EH (cell line): ENCODE measurements around the gene AKAP14.
"Not testable (repeated sequence)": the region's sequence is repeated elsewhere in the genome, so short reads cannot be mapped to it uniquely, and the experiment has no call there.

Experiments used
- DNase-seq: peaks from one replicate; pipeline ENCODE4 v3.0.0-alpha.2; 2015; ENCODE audit warnings: low read depth

Gene AKAP14

GRCh38 chrX:119922391-119922790, 26.7 kb downstream of the AKAP14 start:
- not testable (repeated sequence) for DNase-seq

GRCh38 chrX:119935215-119935874, 39.7 kb downstream of the AKAP14 start:
- no peak for DNase-seq

GRCh38 chrX:119941336-119941735, 45.6 kb downstream of the AKAP14 start:
- no peak for DNase-seq

GRCh38 chrX:119942173-119942819, 46.6 kb downstream of the AKAP14 start:
- no peak for DNase-seq

- DNase-seq: no peak
Observed at GRCh38 chrX:119942831-119943184, 47.1 kb downstream of the AKAP14 start.

GRCh38 chrX:119943185-119943988, 47.7 kb downstream of the AKAP14 start, which contains the start of gene NKAP:
Gene NKAP (minus strand): TSS chrX:119943751. CDS start chrX:119943605, 146 bp downstream.
- DNase-seq: peak; percentile 93

GRCh38 chrX:119945481-119945880, 49.8 kb downstream of the AKAP14 start:
- no peak for DNase-seq

- no peak for DNase-seq
Observed at GRCh38 chrX:119948381-119948780, 52.7 kb downstream of the AKAP14 start.

- no peak for DNase-seq
Observed at GRCh38 chrX:119954374-119954773, 58.7 kb downstream of the AKAP14 start.

GRCh38 chrX:119955807-119956570, 60.3 kb downstream of the AKAP14 start:
- not testable (repeated sequence) for DNase-seq

- no peak for DNase-seq
Observed at GRCh38 chrX:119960625-119961024, 64.9 kb downstream of the AKAP14 start.

- DNase-seq: not testable (repeated sequence)
Observed at GRCh38 chrX:119966837-119967236, 71.1 kb downstream of the AKAP14 start.
